Measurements from ENCODE around the gene MIOS.
"Not testable (repeated sequence)": the region's sequence is repeated elsewhere in the genome, so short reads cannot be mapped to it uniquely, and the experiment has no call there.

MIOS gene

GRCh38 chr7:7651479-7651878 is 84.8 kb downstream of the MIOS start:
- no peak for DNase-seq

GRCh38 chr7:7652798-7653540 is 86.3 kb downstream of the MIOS start:
- DNase-seq: no peak

GRCh38 chr7:7653593-7654187 is 87.0 kb downstream of the MIOS start:
- peak; percentile 54 for DNase-seq

GRCh38 chr7:7654964-7655715 is 88.5 kb downstream of the MIOS start:
- no peak for DNase-seq

- DNase-seq: not testable (repeated sequence)
Measured at GRCh38 chr7:7656459-7656858, 89.8 kb downstream of the MIOS start.

All from DMS53 (cell line).